ENCODE measurements around the gene RNF223. TPM values are rescaled to one million over a fixed set of nuclear protein-coding genes. Genes with fewer than 3 reads are reported as not detected.

The RNF223 gene
- total RNA-seq, 3 donors from 2014 or later = 1.3 to 7.5 (median 2.1) TPM

DNA sequence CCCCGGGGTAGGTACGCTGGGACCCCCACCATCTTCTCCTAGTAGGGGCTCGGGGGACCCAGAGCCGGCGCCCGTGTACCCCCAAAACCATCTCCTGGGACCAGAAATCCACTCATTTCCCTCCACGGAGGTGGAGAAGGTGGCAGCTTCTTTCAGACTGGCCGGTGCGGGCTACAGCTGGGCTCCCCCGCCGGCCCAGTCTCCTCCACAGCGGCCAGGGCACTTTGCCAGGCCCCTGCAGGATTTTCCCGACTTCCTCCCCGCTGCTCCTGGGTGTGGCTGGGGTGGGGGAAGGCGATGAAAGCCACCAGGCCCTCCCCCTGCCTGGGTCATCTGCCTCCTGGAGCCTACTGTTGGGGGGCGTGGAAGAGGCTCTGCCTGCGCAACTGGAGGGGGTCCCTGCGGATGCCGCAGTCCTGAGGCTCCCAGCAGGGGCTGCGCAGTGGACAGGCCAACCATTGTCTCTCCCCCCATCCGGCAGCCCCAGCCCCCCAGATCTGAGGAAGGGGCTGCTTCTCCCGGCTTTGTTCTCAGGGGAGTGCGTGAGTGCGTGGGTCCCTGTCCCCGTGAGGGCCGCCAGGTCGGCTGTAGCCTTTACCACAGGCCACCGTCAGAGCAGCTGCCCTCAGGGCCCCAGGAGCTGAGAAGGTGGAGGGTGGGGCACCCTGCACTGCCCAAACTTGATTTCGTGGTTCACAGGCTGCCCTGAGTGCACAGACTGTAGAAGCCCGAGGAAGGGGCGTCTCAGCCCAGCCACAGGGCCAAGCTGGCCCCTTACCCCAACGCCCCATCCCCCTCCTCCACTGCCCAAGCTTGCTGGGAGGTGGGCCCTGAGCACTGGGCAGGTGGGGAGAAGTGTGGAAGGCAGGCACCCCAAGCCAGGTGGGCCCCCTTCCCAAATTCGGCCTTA, 52.8 kb downstream of the RNF223 start:
- ATAC-seq (peak; percentile 54), DNase-seq (peak; percentile 77 to 88 (median 87))
- peaks cover 16% of the 10 kb centered on the region for H3K4me1 ChIP-seq (ENCODE audit: low read depth)
- H3K4me3 ChIP-seq = no peak overlapping the region
- intact Hi-C loops (cut with DNase I, micrococcal nuclease) = no loop called here
- TF ChIP-seq, protein P1, sequence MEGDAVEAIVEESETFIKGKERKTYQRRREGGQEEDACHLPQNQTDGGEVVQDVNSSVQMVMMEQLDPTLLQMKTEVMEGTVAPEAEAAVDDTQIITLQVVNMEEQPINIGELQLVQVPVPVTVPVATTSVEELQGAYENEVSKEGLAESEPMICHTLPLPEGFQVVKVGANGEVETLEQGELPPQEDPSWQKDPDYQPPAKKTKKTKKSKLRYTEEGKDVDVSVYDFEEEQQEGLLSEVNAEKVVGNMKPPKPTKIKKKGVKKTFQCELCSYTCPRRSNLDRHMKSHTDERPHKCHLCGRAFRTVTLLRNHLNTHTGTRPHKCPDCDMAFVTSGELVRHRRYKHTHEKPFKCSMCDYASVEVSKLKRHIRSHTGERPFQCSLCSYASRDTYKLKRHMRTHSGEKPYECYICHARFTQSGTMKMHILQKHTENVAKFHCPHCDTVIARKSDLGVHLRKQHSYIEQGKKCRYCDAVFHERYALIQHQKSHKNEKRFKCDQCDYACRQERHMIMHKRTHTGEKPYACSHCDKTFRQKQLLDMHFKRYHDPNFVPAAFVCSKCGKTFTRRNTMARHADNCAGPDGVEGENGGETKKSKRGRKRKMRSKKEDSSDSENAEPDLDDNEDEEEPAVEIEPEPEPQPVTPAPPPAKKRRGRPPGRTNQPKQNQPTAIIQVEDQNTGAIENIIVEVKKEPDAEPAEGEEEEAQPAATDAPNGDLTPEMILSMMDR (IDR thresholded peaks at IDR 0.05) = no peak
- H3K9me3 ChIP-seq = no peaks in the 10 kb centered on the region
- no peaks in the 10 kb centered on the region for H3K36me3 ChIP-seq (ENCODE audit: low read depth)

Other genes starting within 250 kb of the RNF223 start
- gene SAMD11, start 150.4 kb downstream of the RNF223 start, total RNA-seq = 1 to 10 TPM; 2.2 to 4.3 (median 2.7) TPM
- 10 to 100 TPM; 47.3 to 56.2 (median 54.6) TPM for gene NOC2L, start 115.0 kb downstream of the RNF223 start, total RNA-seq
- gene KLHL17, start 113.7 kb downstream of the RNF223 start, total RNA-seq = 10 to 100 TPM in 2 of 3 donors, 1 to 10 TPM in 1; 9.0 to 14.7 (median 11.0) TPM
- gene PLEKHN1, start 107.8 kb downstream of the RNF223 start, total RNA-seq = under 1 TPM; 0.23 to 0.99 (median 0.32) TPM
- under 1 TPM in 1 of 3 donors, not detected in 2; 0.24 TPM for gene PERM1, start 92.2 kb downstream of the RNF223 start, total RNA-seq
- gene HES4, start 74.2 kb downstream of the RNF223 start, total RNA-seq = 10 to 100 TPM; 10.3 to 22.7 (median 21.1) TPM
- 10 to 100 TPM; 37.5 to 41.7 (median 38.7) TPM for gene ISG15, start 60.8 kb downstream of the RNF223 start, total RNA-seq
- gene AGRN, start 54.2 kb downstream of the RNF223 start, total RNA-seq = 10 to 100 TPM; 32.0 to 54.4 (median 40.6) TPM
- 10 to 100 TPM; 18.4 to 25.3 (median 24.0) TPM for gene C1orf159, start 41.8 kb upstream of the RNF223 start, total RNA-seq
- 1 to 10 TPM in 2 of 3 donors, under 1 TPM in 1; 0.32 to 4.4 (median 1.8) TPM for gene TTLL10, start 99.6 kb upstream of the RNF223 start, total RNA-seq
- gene TNFRSF18, start 132.3 kb upstream of the RNF223 start, total RNA-seq = 1 to 10 TPM; 1.6 to 2.2 (median 2.2) TPM
- 1 to 10 TPM in 1 of 3 donors, under 1 TPM in 2; 0.69 to 1.2 (median 0.80) TPM for gene TNFRSF4, start 139.8 kb upstream of the RNF223 start, total RNA-seq
- gene SDF4, start 157.7 kb upstream of the RNF223 start, total RNA-seq = 100 to 1,000 TPM; 169 to 257 (median 226) TPM
- 10 to 100 TPM in 1 of 3 donors, 1 to 10 TPM in 2; 7.3 to 12.5 (median 9.0) TPM for gene B3GALT6, start 157.9 kb upstream of the RNF223 start, total RNA-seq
- 10 to 100 TPM; 21.5 to 54.0 (median 36.5) TPM for gene C1QTNF12, start 172.4 kb upstream of the RNF223 start, total RNA-seq
- 10 to 100 TPM; 49.8 to 65.8 (median 61.1) TPM for gene UBE2J2, start 199.5 kb upstream of the RNF223 start, total RNA-seq
- gene SCNN1D, start 206.1 kb upstream of the RNF223 start, total RNA-seq = 1 to 10 TPM; 3.5 to 5.4 (median 4.5) TPM
- 10 to 100 TPM; 42.1 to 76.9 (median 44.8) TPM for gene ACAP3, start 233.6 kb upstream of the RNF223 start, total RNA-seq
- 10 to 100 TPM; 12.4 to 15.9 (median 15.4) TPM for gene PUSL1, start 234.3 kb upstream of the RNF223 start, total RNA-seq

Data from mucosa of descending colon (tissue), 3 donors.